CD4-positive, alpha-beta T cell treated with Interleukin-12 subunit alpha and Interleukin-12 subunit beta, for 1 hour (primary cell): ENCODE results near the gene WRAP53.
A peak's percentile ranks its signal among the peaks of the same experiment; 100 is the strongest.

Experiments used
- DNase-seq: peaks from one replicate; pipeline ENCODE4 v3.0.0-alpha.2; 2020

Gene WRAP53

GRCh38 chr17:7710301-7710700 lies 22.0 kb downstream of the WRAP53 start:
- DNase-seq, result no peak

GRCh38 chr17:7711051-7711755 lies 22.9 kb downstream of the WRAP53 start:
- no peak for DNase-seq

GRCh38 chr17:7712111-7712771 lies 24.0 kb downstream of the WRAP53 start:
- DNase-seq, result no peak

- no peak for DNase-seq
These were observed 25.5 kb downstream of the WRAP53 start for GRCh38 chr17:7713782-7714181.

- no peak for DNase-seq
These were observed 26.7 kb downstream of the WRAP53 start for GRCh38 chr17:7714721-7715594.

- DNase-seq, result no peak
These were observed 27.9 kb downstream of the WRAP53 start for GRCh38 chr17:7715936-7716886.

GRCh38 chr17:7716901-7717755 lies 28.9 kb downstream of the WRAP53 start, which contains the start of gene DNAH2:
Gene DNAH2, plus strand, starts transcription at chr17:7717744. Its CDS starts 1,991 bp downstream, at chr17:7719735.
- DNase-seq, result peak; percentile 21

- peak; percentile 12 for DNase-seq
These were observed 29.6 kb downstream of the WRAP53 start for GRCh38 chr17:7717756-7718350.

GRCh38 chr17:7719661-7720060 lies 31.4 kb downstream of the WRAP53 start:
- DNase-seq, result no peak

GRCh38 chr17:7720125-7720524 lies 31.8 kb downstream of the WRAP53 start:
- no peak for DNase-seq

- no peak for DNase-seq
These were observed 33.3 kb downstream of the WRAP53 start for GRCh38 chr17:7721612-7722011.

GRCh38 chr17:7727886-7728285 lies 39.6 kb downstream of the WRAP53 start:
- DNase-seq, result no peak

GRCh38 chr17:7729816-7730215 lies 41.5 kb downstream of the WRAP53 start:
- DNase-seq, result no peak

GRCh38 chr17:7732981-7733539 lies 44.8 kb downstream of the WRAP53 start:
- DNase-seq, result no peak

GRCh38 chr17:7737601-7738000 lies 49.3 kb downstream of the WRAP53 start:
- DNase-seq, result no peak

GRCh38 chr17:7739746-7740145 lies 51.5 kb downstream of the WRAP53 start:
- DNase-seq, result no peak

GRCh38 chr17:7740481-7741001 lies 52.3 kb downstream of the WRAP53 start:
- DNase-seq, result no peak

- DNase-seq, result no peak
These were observed 54.5 kb downstream of the WRAP53 start for GRCh38 chr17:7742729-7743128.

GRCh38 chr17:7744416-7744815 lies 56.1 kb downstream of the WRAP53 start:
- DNase-seq, result no peak

- DNase-seq, result no peak
These were observed 57.6 kb downstream of the WRAP53 start for GRCh38 chr17:7745748-7746470.
